Keratinocyte (primary cell): ENCODE data around the gene TRIM52. TPM values are rescaled to one million over a fixed set of nuclear protein-coding genes. Genes with fewer than 3 reads are reported as not detected.
"Not testable (repeated sequence)": the region's sequence is repeated elsewhere in the genome, so short reads cannot be mapped to it uniquely, and the experiment has no call there.

Experiments
- DNase-seq: peaks from one replicate; pipeline ENCODE4 v3.0.0-alpha.2; 2011; ENCODE audit warnings: low read depth, missing footprints, low spot score
- FAIRE-seq: peaks from 2 replicates; lab custom pipeline; 2011; peaks lifted over from hg19 to GRCh38; lab: Jason Lieb, UNC
- H2AFZ ChIP-seq: 2 replicates; pipeline ENCODE4 v1.6.0; 2012; ENCODE audit warnings: low read length, control low read depth, inconsistent platforms; ENCODE audit not compliant: control insufficient read depth
- H3K27ac ChIP-seq: 2 replicates; pipeline ENCODE4 v1.5.1; 2011; ENCODE audit warnings: low read length; ENCODE audit not compliant: control insufficient read depth, insufficient read depth
- H3K27me3 ChIP-seq: 3 replicates; pipeline ENCODE4 v1.6.0; 2011; ENCODE audit warnings: low read length; ENCODE audit not compliant: control insufficient read depth, insufficient read depth; ENCODE audit errors: extremely low read depth
- H3K36me3 ChIP-seq, 2 experiments: 2 replicates in 1 of 2; 3 replicates in 1 of 2; pipeline ENCODE4 v1.5.1; 2011; ENCODE audit warnings: low read length in 2 of 2, mild to moderate bottlenecking in 1 of 2; ENCODE audit not compliant: control insufficient read depth in 2 of 2, insufficient read depth in 2 of 2; ENCODE audit errors: extremely low read depth in 1 of 2
- H3K4me1 ChIP-seq: 3 replicates; pipeline ENCODE4 v1.5.1; 2011; ENCODE audit warnings: low read length; ENCODE audit not compliant: control insufficient read depth, insufficient read depth; ENCODE audit errors: extremely low read depth
- H3K4me2 ChIP-seq: 3 replicates; pipeline ENCODE4 v1.6.0; 2011; ENCODE audit warnings: low read depth, low read length; ENCODE audit not compliant: control insufficient read depth, insufficient read depth; ENCODE audit errors: extremely low read depth
- H3K4me3 ChIP-seq, 3 experiments: fragments of 200-600 bp in 1 of 3; sonication (generic) in 1 of 3; 2 replicates in 2 of 3; 3 replicates in 1 of 3; pipeline ENCODE4 v1.5.1; 2011 to 2016; ENCODE audit warnings: low read length in 3 of 3, mild to moderate bottlenecking in 3 of 3, control low read depth in 2 of 3, inconsistent platforms in 1 of 3, low read depth in 1 of 3, mixed read lengths in 1 of 3, mixed run types in 1 of 3, moderate library complexity in 1 of 3; ENCODE audit not compliant: control insufficient read depth in 2 of 3, insufficient read depth in 2 of 3; ENCODE audit errors: extremely low read depth in 1 of 3
- H3K79me2 ChIP-seq: 2 replicates; pipeline ENCODE4 v1.6.0; 2012; ENCODE audit warnings: low read length; ENCODE audit not compliant: control insufficient read depth, insufficient read depth
- H3K9ac ChIP-seq: 3 replicates; pipeline ENCODE4 v1.6.0; 2011; ENCODE audit warnings: low read length; ENCODE audit not compliant: control insufficient read depth, insufficient read depth; ENCODE audit errors: extremely low read depth
- H3K9me1 ChIP-seq: 3 replicates; pipeline ENCODE4 v1.6.0; 2011; ENCODE audit warnings: low read length; ENCODE audit not compliant: control insufficient read depth, insufficient read depth; ENCODE audit errors: extremely low read depth
- H3K9me3 ChIP-seq: 2 replicates; pipeline ENCODE4 v1.5.1; 2012; ENCODE audit warnings: low read depth, low read length; ENCODE audit not compliant: control insufficient read depth
- H4K20me1 ChIP-seq: 3 replicates; pipeline ENCODE4 v1.6.0; 2011; ENCODE audit warnings: low read length; ENCODE audit not compliant: control insufficient read depth, insufficient read depth; ENCODE audit errors: extremely low read depth
- CTCF ChIP-seq, 3 experiments: IDR thresholded peaks in 1 of 3; conservative IDR thresholded peaks in 1 of 3; optimal IDR thresholded peaks in 1 of 3; 2 replicates in 2 of 3; 3 replicates in 1 of 3; pipeline versions ENCODE3 to v1.5.1; 2011; ENCODE audit warnings: low read length in 3 of 3, mild to moderate bottlenecking in 3 of 3, moderate library complexity in 2 of 3, control low read depth in 1 of 3, inconsistent platforms in 1 of 3; ENCODE audit not compliant: insufficient read depth in 2 of 3; ENCODE audit errors: extremely low read depth in 1 of 3
- EZH2 ChIP-seq: IDR thresholded peaks from one replicate; pipeline ENCODE4 v1.6.1; 2012; ENCODE audit warnings: inconsistent platforms, mild to moderate bottlenecking, low read length, moderate library complexity
- dilution Hi-C: fragments of 300-500 bp; cut with MboI; formaldehyde crosslinking; loops from one replicate; pipeline ENCODE4 v1.7.0; 2020; ENCODE audit warnings: low sequenced_read_pairs; ENCODE audit not compliant: extremely low pct_ligation_motif_present
- polyA plus RNA-seq, 5 experiments: library from polyadenylated mRNA; depleted of rRNA in 3 of 5; stranded (reverse) in 3 of 5; stranded (forward) in 1 of 5; unstranded in 1 of 5; fragments of >200 nt; gene quantifications; 1 replicate in 1 of 5; 2 replicates in 3 of 5; 3 replicates in 1 of 5; pipeline versions ENCODE4 v1.2.1 to v1.2.3, GENCODE V29; 2011 to 2012; ENCODE audit warnings: missing spikeins in 2 of 5, low read depth in 1 of 5, low replicate concordance in 1 of 5

TRIM52 gene
- polyA plus RNA-seq, 1 donor (not counting 4 experiments of a cell fraction or from before 2014, with no cell fraction given), result 7.5 TPM

- H3K4me1 ChIP-seq, result no peaks in the 10 kb centered on the region
- DNase-seq (no peak), FAIRE-seq (no peak)
- no peaks in the 10 kb centered on the region for H3K9me3 ChIP-seq
- H3K36me3 ChIP-seq, result no peaks in the 10 kb centered on the region
- no peak overlapping the region for H3K27ac ChIP-seq
- H3K27me3 ChIP-seq, result no peaks in the 10 kb centered on the region
- no peaks in the 10 kb centered on the region for H4K20me1 ChIP-seq
- H3K9me1 ChIP-seq, result no peaks in the 10 kb centered on the region
- no peak overlapping the region for H3K4me3 ChIP-seq
- dilution Hi-C loops, result no loop called here
- no peak overlapping the region for H2AFZ ChIP-seq
- TF ChIP-seq EZH2 (no peak), CTCF (optimal IDR thresholded peaks at IDR 0.05 in 1 of 3, IDR thresholded peaks at IDR 0.05 in 1 of 3, conservative IDR thresholded peaks at IDR 0.05 in 1 of 3; ENCODE audit: extremely low read depth in 1 of 3, insufficient read depth in 2 of 3, low read length in 3 of 3) (no peak)
- H3K4me2 ChIP-seq, result no peak overlapping the region
- no peak overlapping the region for H3K9ac ChIP-seq
- H3K79me2 ChIP-seq, result no peaks in the 10 kb centered on the region
Measured at GRCh38 chr5:181281077-181281983, 20.4 kb upstream of the TRIM52 start.

- Histone ChIP-seq H3K79me2 (no peaks in the 10 kb centered on the region), H3K4me2 (no peak overlapping the region), H3K9me3 (no peaks in the 10 kb centered on the region), H2AFZ (no peak overlapping the region), H3K27me3 (no peaks in the 10 kb centered on the region), H3K9me1 (no peaks in the 10 kb centered on the region), H4K20me1 (no peaks in the 10 kb centered on the region), H3K27ac (no peak overlapping the region), H3K4me3 (no peak overlapping the region), H3K36me3 (no peaks in the 10 kb centered on the region), H3K4me1 (no peaks in the 10 kb centered on the region), H3K9ac (no peak overlapping the region)
- TF ChIP-seq EZH2 (no peak), CTCF (optimal IDR thresholded peaks at IDR 0.05 in 1 of 3, IDR thresholded peaks at IDR 0.05 in 1 of 3, conservative IDR thresholded peaks at IDR 0.05 in 1 of 3; ENCODE audit: extremely low read depth in 1 of 3, insufficient read depth in 2 of 3, low read length in 3 of 3) (no peak)
- FAIRE-seq, result no peak
- dilution Hi-C loops, result no loop called here
- no peak for DNase-seq
Measured at GRCh38 chr5:181280251-181280762, 19.4 kb upstream of the TRIM52 start.

- H3K79me2 ChIP-seq, H3K9me3 ChIP-seq, H3K9me1 ChIP-seq, DNase-seq, H3K4me2 ChIP-seq, H3K4me1 ChIP-seq, dilution Hi-C loops, FAIRE-seq, H3K27ac ChIP-seq, H2AFZ ChIP-seq, H3K27me3 ChIP-seq, H4K20me1 ChIP-seq, H3K4me3 ChIP-seq, H3K9ac ChIP-seq, H3K36me3 ChIP-seq: not testable (repeated sequence)
Measured at GRCh38 chr5:181273433-181273744, 12.4 kb upstream of the TRIM52 start.
